SK-N-SH treated with all-trans-retinoic acid at 6 μM for 48 hours (cell line): ENCODE results near the gene LCN1.

ENCODE experiments used
- CSDC2 ChIP-seq: fragments of 250-450 bp; sonication (Bioruptor Pico); IDR thresholded peaks from 2 replicates; pipeline ENCODE4 v1.5.0; 2020; ENCODE audit warnings: mild to moderate bottlenecking, moderate library complexity
- TCF4 ChIP-seq: fragments of 250-450 bp; sonication (Bioruptor Pico); IDR thresholded peaks from 2 replicates; pipeline ENCODE4 v1.8.0; 2021; ENCODE audit warnings: mild to moderate bottlenecking, moderate library complexity, borderline replicate concordance
- TSHZ2 ChIP-seq: fragments of 250-450 bp; sonication (Bioruptor Pico); IDR thresholded peaks from 2 replicates; pipeline ENCODE4 v1.5.0; 2020; ENCODE audit warnings: mild to moderate bottlenecking, moderate library complexity
- ZC3H10 ChIP-seq: fragments of 250-450 bp; sonication (Bioruptor Pico); IDR thresholded peaks from 2 replicates; pipeline ENCODE4 v1.5.1; 2021; ENCODE audit warnings: mild to moderate bottlenecking, moderate library complexity
- ZNF8 ChIP-seq: fragments of 450-650 bp; formaldehyde crosslinking; IDR thresholded peaks from 2 replicates; pipeline ENCODE4 v1.5.0; 2020; ENCODE audit warnings: mild to moderate bottlenecking, moderate library complexity
- TF ChIP-seq, protein P1 (sequence below): fragments of 250-450 bp; sonication (Bioruptor Pico); IDR thresholded peaks from 2 replicates; pipeline ENCODE4 v1.5.1; 2020; ENCODE audit warnings: low read depth, mild to moderate bottlenecking, moderate library complexity

DNA sequence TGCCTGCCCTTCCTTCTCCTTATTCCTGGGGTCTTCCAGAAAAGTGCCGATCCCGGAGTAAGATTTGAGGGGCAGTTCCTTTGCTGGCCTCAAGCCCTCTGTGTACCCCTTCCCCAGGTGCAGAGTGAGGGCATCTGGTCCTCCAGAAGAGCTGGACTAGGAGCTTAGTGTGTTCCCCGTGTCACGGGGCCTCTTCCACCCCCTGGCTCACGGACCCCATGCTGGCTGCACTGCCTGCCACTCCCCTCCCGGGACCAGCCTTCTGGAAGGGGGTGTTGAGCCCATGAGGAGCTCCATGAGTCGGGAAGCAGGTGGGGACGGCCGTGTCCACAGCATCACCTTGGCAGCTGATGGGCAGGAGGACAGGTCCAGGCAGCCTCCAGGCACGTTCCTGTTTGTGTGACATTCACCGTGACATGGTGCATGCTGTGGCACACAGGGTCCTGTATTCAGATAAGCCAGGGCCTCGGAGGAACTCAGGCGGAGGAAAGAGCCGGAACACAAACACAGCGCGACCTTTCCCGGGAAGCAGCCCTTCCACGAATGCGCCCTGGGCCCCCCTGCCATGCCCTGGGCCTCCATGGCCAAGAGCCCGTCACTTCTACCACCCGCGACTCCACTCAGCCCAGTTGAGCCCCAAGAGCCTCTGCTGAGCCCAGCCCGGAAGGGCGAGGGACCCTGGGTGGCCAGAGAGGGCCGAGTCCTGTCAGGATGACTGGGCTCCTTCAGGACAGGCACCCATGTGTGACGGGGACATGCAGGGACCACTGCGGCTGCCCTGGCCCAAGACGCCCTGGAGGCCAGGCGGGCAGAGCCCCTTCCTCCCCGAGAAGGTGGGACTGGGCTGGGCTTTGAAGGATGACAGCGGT, 5.9 kb upstream of the LCN1 start:
- TF ChIP-seq, protein P1, sequence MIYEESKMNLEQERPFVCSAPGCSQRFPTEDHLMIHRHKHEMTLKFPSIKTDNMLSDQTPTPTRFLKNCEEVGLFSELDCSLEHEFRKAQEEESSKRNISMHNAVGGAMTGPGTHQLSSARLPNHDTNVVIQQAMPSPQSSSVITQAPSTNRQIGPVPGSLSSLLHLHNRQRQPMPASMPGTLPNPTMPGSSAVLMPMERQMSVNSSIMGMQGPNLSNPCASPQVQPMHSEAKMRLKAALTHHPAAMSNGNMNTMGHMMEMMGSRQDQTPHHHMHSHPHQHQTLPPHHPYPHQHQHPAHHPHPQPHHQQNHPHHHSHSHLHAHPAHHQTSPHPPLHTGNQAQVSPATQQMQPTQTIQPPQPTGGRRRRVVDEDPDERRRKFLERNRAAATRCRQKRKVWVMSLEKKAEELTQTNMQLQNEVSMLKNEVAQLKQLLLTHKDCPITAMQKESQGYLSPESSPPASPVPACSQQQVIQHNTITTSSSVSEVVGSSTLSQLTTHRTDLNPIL, result no peak
- no peak for TF ChIP-seq TCF4
- TF ChIP-seq ZNF8 (CRISPR knock-in tag), result no peak
- TF ChIP-seq CSDC2 (CRISPR knock-in tag), result no peak
- no peak for TF ChIP-seq TSHZ2 (CRISPR knock-in tag)
- no peak for TF ChIP-seq ZC3H10
